Measurements from ENCODE around the gene WDR7.
"Not testable (repeated sequence)": the region's sequence is repeated elsewhere in the genome, so short reads cannot be mapped to it uniquely, and the experiment has no call there.

The WDR7 gene

DNA sequence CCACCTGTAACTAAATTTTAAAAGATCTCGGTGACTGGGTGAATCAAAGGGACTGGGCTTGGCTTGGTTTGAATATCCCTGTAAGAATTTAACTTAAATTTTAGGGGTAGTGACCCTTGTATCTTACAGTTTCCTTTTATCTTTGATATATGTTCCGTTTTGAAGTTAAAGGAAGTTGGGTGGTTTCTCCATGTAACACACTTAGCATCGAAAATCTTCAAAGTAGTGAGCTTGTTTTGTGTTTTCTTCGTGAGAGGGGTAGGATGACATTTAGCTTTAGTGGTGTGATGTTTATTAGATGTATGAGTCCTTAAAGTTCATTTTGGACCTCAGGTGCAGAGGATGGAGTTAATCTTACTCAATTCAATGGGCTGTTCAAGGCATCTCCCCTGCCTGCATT is 1.6 kb downstream of the WDR7 start:
- no peak for FAIRE-seq

DNA sequence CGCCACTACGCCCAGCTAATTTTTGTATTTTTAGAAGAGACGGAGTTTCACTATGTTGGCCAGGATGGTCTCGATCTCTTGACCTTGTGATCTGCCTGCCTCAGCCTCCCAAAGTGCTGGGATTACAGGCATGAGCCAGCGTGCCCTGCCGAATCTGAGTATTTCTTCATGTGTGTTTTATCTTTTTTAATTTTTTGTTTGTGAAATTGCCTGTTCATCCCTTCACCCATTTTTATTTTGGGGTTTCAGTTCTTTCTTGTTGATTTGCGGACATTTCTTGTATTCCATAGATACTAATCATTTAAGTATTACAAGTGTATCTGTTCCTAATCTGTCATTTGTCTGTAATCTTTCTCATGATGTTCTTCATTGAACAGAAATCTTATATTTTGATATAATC is 3.1 kb downstream of the WDR7 start:
- not testable (repeated sequence) for FAIRE-seq; DNase-seq (ENCODE audit: insufficient read length, low spot score)

More for the DNA sequence above, 1.6 kb downstream of the WDR7 start:
- no peak for DNase-seq (ENCODE audit: insufficient read length, low spot score)

DNA sequence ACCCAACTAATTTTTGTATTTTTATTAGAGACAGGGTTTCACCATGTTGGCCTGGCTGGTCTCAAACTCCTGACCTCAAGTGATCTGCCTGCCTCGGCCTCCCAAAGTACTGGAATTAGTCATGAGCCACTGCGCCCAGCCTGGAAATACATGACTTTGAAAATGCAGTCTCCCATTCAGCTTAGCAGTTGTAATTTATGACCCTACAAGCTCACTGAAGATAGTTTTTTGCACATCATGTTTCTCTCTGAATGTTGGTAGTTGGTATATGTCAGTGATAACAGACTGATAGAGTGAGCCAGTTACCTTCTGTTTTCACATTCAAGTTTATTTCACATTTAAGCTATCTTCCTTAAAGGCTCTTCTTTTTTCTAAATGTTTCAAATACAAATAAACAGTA is 7.1 kb downstream of the WDR7 start:
- FAIRE-seq, result no peak
- no peak for DNase-seq (ENCODE audit: insufficient read length, low spot score)

DNA sequence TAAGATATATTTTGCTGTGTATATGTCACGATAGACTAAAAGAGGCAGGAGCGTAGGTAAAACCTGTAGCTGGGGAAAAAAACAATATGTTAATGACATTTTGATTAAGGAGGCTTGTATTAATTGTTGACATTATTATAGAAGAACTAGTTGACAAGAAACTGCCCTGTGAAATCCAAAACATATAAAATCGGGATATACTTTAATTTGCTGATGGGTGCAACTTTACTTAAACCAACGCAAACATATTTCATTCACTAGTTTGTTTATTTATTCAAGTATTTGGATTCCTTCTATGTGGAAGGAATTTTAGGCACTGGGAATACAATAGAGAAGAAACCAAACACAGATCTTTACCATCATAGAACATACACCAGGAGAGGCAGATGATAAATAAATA is 8.0 kb downstream of the WDR7 start:
- DNase-seq (ENCODE audit: insufficient read length, low spot score), result no peak
- no peak for FAIRE-seq

DNA sequence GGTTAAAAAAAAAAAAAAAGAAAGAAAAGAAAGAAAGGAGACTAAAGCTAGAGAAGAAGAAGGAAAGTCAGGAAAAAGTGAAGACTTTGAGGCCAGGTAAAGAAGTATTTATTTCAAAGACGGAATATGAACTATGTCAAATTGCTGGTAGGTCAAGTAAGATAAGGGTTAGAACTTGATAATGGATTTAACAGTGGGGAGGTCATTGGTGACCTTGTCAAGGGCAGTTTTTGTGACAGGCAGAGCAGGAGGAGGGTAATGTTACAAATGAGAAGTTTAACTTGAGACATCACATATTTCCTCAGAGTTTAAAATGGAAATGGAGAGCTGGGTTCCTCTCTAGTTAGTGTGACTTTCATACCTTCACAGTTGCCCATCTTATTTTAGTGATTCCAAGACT is 9.5 kb downstream of the WDR7 start:
- no peak for FAIRE-seq

DNA sequence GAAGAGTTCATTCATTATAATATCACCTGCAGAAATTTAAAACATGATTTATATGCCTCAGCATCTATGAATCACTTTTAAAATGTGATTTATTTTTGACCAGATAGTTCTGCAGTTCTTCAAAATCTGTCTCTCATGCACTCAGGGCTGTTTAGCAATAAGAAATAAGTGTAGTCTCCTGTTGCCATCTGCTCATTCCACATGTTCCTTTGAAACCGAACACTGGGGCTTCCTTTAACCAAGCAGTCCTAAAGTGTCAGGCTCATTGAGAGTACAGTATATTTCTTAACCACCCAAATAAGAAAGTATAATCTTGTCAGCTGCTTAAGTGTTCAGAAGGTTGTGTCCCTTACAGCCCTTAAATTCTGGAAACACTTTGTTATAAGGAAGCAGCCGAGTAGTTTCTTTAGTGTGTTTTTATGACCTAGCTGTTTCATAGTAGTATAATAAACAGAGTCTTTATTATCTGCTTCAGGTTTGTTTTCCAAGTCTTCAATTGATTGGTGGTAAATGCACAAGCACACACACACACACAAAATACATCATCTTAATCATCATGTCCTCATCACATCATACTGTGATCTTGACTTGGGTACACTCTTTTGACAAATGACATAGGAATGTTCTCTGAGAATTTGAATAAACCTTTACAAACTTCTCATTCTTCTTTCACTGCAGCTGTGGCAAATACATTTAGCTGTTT is 10.4 kb downstream of the WDR7 start:
- FAIRE-seq (no peak), DNase-seq (ENCODE audit: insufficient read length, low spot score) (no peak)

More for the DNA sequence above, 9.5 kb downstream of the WDR7 start:
- DNase-seq (ENCODE audit: insufficient read length, low spot score), result no peak

DNA sequence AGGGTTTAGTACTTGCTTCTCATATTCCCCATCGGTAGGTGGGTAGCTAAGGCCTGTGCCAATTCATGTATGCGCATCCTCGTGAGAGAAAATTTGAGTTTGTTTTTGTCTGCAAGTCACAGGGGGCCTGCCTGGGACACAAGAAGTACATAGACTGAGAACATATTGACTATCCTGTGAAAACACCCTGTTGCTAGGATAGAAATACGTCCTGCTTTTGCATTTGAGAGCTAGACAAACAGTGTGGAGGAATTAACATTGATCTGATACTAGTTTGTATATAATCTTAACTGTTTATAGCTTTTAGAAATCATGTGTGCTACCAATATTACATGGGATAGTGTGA is 10.9 kb downstream of the WDR7 start:
- DNase-seq (ENCODE audit: insufficient read length, low spot score), result no peak
- no peak for FAIRE-seq

DNA sequence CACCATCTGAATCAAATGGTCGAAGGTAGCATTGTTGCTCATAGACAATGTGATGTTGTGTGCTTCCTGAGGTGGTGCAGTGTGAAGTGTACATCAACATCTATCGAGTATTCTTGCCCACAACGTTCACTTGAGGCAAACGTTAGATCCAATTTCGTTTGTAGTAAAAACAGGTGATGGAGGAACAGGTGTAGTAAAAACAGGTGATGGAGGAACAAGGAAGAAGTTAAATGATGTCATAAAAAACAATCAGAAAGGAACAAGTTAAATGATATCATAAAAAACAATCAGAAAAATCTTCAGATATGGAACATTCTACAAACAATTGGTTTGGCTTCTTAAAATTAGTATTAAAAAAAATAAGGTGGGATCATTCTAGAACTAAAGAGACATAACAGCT is 11.3 kb downstream of the WDR7 start:
- DNase-seq (ENCODE audit: insufficient read length, low spot score) (no peak), FAIRE-seq (no peak)

DNA sequence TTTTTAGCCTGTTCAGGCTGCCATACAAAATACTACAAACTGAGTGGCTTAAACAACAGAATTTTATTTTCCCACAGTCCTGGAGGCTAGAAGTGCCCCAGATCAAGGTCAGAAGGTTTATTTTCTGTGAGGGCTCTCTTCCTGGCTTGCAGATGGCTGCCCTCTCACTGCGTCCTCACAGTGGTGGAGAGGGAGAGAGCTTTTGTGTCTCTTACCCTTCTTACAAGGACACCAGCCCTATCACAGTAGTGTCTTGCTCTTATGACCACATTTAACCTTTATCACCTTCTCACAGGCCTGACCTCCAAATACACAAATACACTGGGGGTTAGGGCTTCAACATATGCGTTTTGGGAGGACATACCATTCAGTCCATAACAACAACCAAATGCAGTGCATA is 11.7 kb downstream of the WDR7 start:
- DNase-seq (ENCODE audit: insufficient read length, low spot score) (no peak), FAIRE-seq (no peak)

DNA sequence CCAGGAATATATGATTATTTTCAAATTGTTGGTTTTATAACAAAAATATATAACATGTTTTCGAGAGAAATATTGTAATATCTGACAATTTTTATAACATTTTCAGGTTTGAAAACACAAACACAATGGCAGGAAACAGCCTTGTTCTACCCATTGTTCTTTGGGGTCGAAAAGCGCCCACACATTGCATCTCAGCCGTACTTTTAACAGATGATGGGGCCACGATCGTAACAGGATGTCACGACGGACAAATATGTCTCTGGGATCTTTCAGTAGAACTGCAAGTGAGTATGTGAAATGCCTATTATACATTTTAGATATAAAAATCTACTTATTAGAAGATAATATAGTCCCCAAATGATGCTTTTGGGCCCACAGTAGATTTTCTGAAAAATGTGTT is 21.2 kb downstream of the WDR7 start:
- FAIRE-seq, result no peak
- DNase-seq (ENCODE audit: insufficient read length, low spot score), result no peak

DNA sequence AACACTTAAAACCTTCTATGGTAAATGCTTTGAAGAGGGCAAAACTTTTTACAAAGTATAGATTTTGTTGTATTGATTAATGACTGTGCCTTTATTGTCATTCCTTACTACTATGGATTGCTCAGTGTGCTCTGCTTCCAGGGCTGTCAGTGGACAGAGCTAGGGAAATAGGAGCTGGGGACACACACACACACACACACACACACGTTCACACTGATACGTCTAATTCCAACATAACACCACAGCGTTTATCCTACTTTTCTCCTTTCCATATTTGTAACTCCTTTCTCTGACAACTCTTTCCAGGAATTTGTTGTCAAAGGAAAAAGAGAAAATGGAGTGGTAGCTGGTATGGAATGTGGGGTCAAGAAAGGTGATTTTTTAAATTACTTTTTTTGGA is 21.8 kb downstream of the WDR7 start:
- DNase-seq (ENCODE audit: insufficient read length, low spot score) (no peak), FAIRE-seq (no peak)

DNA sequence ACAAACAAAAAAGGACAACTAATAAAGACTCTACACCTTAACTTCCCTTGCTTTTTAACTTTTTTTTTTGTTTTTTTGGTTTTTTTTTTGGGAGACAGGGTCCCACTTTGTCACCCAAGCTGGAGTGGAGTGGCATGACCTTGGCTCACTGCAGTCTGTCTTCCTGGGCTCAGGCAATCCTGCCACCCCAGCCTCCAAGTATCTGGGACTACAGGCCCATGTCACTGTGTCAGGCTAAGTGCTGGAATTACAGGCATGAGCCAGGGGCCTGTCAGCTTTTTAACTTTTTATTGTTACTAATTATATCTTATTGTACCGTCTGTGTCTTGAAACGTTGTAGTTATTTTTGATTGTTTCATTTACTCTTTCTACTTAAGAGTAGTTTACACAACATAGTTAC is 25.5 kb downstream of the WDR7 start:
- no peak for FAIRE-seq

DNA sequence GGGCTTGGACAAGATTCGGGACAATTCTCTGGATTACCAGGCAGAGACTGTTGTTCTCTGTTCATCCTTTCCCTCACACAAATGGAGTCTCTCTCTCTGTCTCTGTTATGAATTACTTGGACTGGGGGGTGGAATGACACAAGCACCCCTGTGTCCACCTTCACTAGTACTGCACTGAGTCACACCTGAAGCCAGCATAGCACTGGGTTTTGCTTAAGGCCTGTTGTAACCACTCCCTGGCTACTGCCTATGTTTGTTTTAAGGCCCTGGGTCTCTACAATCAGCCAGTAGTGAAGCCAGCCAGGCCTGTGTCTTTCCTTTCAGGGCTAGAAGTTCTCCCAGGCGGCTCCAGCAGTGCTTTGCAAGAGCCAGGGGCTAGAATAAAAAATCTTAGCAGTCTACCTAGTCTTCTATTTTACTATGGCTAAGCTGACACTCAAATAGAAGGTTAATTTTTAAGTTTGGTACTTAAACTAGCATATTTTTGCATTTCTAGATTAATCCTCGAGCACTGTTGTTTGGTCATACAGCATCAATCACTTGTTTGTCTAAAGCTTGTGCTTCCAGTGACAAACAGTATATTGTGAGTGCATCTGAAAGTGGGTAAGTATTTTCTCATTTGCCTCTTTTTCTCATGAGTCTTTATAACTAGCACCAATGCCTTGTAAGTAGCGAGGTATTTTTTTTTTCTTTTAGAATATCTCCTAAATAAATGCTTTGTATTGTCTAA is 27.8 kb downstream of the WDR7 start:
- DNase-seq (ENCODE audit: insufficient read length, low spot score) (no peak), FAIRE-seq (no peak)

More for the DNA sequence above, 25.5 kb downstream of the WDR7 start:
- DNase-seq (ENCODE audit: insufficient read length, low spot score), result no peak

DNA sequence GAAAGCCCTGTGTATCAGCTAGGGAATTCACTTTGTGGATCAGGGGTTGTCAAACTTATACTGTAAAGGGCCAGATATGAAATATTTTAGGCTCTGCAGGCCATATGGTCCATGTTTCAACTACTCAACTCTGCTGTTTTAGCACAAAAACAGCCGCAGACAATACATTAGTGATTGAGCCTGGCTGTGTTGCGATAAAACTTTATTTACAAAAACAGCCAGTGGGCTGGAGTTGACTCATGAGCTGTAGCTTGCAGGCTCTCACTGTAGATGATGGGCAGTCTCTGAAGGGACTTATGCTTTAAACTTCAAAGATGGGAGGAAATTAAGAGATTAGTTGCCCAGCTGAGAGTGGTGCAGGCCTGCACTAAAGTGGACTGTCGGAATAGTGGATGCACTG is 33.1 kb downstream of the WDR7 start:
- DNase-seq (ENCODE audit: insufficient read length, low spot score), result no peak
- no peak for FAIRE-seq

DNA sequence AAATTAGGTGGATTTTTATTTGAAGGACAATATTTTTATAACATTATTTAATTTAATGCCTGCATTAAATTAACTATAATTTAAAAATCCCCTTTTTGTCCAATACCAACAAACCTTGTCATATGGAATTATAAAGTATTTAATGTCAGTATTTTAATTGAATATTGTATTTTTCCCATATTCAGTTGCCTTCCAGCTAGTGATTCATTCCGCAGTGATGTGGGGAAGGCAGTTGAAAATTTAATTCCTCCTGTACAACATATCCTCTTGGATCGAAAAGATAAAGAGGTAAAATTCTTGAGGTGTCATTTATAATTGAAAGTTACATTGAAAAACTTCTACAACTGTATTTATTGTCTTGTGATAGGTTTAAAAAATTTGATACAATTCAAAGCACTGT is 40.4 kb downstream of the WDR7 start:
- DNase-seq (ENCODE audit: insufficient read length, low spot score) (no peak), FAIRE-seq (no peak)

DNA sequence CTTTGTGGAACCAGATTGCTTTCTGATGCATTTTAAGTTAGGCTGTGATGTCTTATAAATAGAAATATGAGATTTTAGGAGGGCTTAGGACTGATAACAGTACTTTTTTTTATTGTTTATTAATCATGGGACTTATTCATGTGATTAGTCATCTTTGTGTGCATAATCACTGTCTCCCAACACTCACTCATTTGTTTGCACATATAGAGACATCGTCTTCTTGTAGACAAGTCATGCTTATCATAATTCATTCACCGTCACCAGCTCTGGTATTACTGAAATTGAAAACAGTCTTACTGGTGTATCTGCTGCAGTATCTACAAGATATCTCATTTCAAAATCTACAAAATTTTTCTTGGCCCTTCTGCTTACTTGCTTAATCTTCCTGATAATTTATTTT is 45.8 kb downstream of the WDR7 start:
- DNase-seq (ENCODE audit: insufficient read length, low spot score), result no peak
- no peak for FAIRE-seq

DNA sequence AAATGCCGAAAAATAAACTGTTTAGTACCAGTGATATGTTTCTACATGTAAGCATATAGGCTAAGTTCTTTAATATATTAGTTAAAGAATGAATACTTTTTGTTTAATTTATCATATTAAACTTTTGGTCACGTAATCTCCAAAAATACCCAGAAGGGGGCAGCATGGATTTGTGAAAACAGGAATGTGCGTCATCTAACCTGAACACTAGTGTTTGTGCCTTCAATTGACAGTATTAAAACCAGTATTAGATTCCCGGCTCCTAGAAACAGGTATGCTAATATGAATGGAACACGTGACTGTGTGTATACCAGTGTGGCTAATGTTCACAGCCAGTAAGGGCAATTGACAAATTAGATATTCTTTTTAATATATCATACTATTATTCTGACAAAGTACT is 51.8 kb downstream of the WDR7 start:
- peak; percentile 9 for DNase-seq (ENCODE audit: insufficient read length, low spot score)
- no peak for FAIRE-seq

DNA sequence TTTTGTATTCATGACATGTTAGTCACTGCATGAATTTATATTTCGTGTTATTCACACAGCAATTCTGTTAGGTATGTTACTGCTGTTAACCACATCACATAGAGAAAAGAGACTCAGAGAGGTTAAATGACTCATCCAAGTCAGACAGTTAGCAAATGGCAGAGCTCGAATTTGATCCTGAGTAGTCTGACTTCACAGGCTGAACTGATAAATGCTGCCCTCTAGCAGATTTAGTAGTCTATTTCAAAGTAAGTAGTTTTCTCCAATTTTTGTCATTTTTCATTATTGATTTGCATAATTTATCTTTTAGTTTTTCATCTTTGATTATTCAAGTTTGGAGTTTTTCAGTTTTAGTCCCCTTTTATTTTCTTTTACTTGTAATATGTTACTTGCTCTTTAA is 58.3 kb downstream of the WDR7 start:
- no peak for FAIRE-seq
- peak; percentile 39 for DNase-seq (ENCODE audit: insufficient read length, low spot score)

DNA sequence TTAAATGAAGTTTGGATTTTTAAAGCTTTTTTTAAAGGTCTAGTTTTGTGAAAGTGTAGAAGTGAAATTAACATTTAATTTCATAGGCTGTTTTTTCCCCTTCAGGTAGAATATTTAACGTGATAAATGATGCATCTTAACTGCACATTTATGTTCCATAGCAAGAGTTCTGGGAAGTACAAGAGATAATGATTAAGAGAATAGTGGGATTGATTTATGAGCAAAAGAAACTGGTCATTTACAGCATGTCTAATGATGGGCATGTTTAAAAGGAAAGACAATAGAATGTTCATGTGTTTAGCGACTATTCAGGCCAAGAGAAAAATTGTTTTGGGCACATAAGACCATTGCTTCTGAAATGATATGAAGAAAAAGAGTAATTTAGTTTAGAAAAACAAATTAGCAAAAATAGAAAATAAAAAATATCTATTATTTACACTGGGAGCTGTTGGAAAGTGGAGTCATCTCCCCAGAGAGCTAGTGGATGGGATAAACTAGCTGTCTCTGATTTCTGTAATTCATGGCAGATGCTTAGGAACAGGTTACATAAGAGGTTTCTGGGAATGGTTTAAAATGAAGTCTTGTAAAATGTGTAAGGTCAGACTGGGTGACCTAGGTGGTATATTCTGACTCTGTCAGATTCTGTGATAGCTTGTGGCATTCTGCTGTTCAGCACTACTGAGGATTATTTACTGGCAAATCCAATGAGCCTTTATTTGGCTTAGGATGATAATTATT is 60.7 kb downstream of the WDR7 start:
- no peak for DNase-seq (ENCODE audit: insufficient read length, low spot score)
- no peak for FAIRE-seq

DNA sequence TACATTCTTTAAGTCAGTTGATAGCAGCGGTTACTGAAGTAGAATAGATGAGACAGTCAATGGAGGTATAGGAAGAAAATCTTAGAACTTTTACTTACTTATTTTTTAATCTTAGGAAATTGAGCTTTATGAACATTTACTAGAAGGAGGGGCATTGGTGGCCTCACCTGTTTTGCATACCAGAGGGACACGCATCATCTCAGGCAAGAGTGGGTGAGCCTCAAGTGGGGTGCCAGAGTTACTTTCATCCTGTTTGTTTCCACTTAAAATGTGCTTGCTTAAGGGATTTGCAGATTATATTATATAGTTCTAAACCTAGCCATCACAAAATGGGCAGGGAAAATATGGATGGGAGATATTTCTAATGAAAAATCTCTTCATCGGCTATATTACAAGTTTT is 61.6 kb downstream of the WDR7 start:
- FAIRE-seq, result no peak
- DNase-seq (ENCODE audit: insufficient read length, low spot score), result no peak

DNA sequence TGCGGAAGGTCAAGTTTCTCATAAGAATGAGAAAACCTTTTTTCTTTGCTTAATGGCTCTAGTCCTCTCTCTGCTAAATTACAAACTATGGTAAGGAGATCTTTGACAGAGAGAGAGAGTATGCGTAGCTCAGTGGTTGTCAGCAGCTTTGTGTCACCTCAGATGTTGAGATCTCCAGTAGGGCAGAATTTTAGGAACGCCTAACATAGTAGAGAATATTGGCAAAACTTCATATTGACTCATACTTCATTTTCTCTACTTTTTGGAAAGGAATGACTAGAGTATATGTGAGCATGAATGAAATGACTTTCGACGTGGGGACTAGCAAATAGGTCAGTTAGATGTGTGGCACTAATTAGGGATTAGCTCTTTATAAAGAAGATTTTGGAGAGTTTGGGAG is 64.0 kb downstream of the WDR7 start:
- FAIRE-seq (no peak), DNase-seq (ENCODE audit: insufficient read length, low spot score) (no peak)

DNA sequence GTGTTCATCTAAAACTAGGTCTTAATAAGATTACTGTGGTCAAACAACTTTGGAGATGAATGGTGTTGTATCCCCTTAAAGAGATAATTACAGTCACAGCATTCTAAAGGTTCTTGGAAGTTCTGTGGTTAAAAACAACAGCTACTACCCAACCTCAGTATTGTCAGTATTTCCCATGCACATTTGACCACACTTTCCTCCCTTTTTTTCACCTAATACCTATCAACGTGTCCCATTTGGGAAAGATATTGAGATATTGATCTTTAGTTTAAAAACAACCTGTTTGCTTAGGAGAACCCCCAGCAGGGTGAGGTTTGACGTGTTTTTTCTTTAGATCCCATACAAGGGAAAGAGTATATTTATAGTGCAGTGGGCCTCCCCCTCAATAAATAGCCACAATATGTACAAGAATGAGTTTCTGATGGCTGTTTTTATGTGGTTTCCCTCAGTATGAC is 65.6 kb downstream of the WDR7 start:
- DNase-seq (ENCODE audit: insufficient read length, low spot score) (no peak), FAIRE-seq (no peak)
